CD1c-positive myeloid dendritic cell (primary cell): Measurements from ENCODE around the gene KRT8.
A peak's percentile ranks its signal among the peaks of the same experiment; 100 is the strongest.

Experiments used
- DNase-seq: peaks from one replicate; pipeline ENCODE4 v3.0.0-alpha.2; 2016; ENCODE audit errors: extremely low spot score

KRT8 gene

DNA sequence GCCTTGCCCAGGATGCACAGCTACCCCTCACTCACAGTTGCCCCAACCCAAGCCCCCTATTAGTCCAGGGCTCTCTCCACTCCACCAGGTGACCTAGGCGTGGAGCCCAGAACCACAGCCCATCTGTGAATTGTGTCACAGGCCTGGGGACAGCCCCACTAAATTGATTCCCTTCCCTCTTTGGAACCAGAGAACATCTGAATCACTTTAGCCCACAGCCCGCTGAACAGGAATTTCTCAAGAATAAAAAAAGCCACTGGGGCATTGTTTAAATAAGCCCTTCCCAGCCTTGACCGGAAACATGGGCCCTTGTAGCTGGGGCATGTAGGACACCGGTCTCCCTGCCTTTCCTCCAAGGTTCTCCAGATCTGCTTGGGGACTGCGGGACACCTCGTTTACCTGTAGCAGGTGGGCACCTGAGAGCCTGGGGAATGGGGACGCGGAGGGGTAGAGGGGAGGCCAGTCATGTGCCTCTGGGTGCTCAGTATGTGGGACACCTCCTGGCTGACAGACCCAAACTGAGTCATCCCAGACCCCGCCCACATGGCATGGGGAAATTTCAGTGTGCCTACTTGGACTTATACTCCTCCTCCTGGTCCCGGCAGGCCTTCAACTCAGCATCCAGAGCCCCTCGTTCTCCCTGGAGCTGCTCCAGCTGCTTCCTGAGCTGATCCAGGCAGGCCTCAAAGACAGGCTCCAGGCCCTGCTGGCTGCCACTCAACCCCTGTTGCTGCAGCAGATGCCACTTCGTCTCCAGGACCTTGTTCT, 57.4 kb downstream of the KRT8 start:
- peak; percentile 59 for DNase-seq
